Parathyroid adenoma (tissue), 2 donors: ENCODE data around the gene MUC15.

Experiments used
- H2AFZ ChIP-seq: fragments of 300-600 bp; sonication (generic); one replicate; pipeline ENCODE4 v1.7.0; 2017; ENCODE audit warnings: antibody characterized with exemption, mild to moderate bottlenecking
- H3K27ac ChIP-seq: fragments of 300-600 bp; sonication (generic); one replicate; pipeline ENCODE4 v1.7.0; 2017
- H3K27me3 ChIP-seq: fragments of 300-600 bp; sonication (generic); one replicate; pipeline ENCODE4 v1.7.0; 2017; ENCODE audit warnings: low read length; ENCODE audit not compliant: control insufficient read depth, insufficient read depth
- H3K36me3 ChIP-seq: fragments of 300-600 bp; sonication (generic); one replicate; pipeline ENCODE4 v1.7.0; 2017; ENCODE audit warnings: low read length; ENCODE audit not compliant: control insufficient read depth, insufficient read depth
- H3K4me1 ChIP-seq: fragments of 300-600 bp; sonication (generic); one replicate; pipeline ENCODE4 v1.7.0; 2017; ENCODE audit warnings: control low read depth
- H3K4me2 ChIP-seq: fragments of 300-600 bp; sonication (generic); one replicate; pipeline ENCODE4 v1.7.0; 2017; ENCODE audit warnings: low read length
- H3K4me3 ChIP-seq: fragments of 300-600 bp; sonication (generic); one replicate; pipeline ENCODE4 v1.7.0; 2017; ENCODE audit warnings: low read depth, low read length
- H3K79me2 ChIP-seq: fragments of 300-600 bp; sonication (generic); one replicate; pipeline ENCODE4 v1.7.0; 2017; ENCODE audit warnings: control low read depth
- H3K9ac ChIP-seq: fragments of 300-600 bp; sonication (generic); one replicate; pipeline ENCODE4 v1.7.0; 2017; ENCODE audit warnings: mild to moderate bottlenecking
- H3K9me3 ChIP-seq: fragments of 300-600 bp; sonication (generic); one replicate; pipeline ENCODE4 v1.7.0; 2017; ENCODE audit warnings: low read length; ENCODE audit not compliant: control insufficient read depth
- CTCF ChIP-seq: fragments of 300-600 bp; sonication (generic); IDR thresholded peaks from one replicate; pipeline ENCODE4 v1.7.0; 2017; ENCODE audit warnings: antibody characterized with exemption, mild to moderate bottlenecking
- donor health status: primary hyperparathyroidism.

The MUC15 gene

GRCh38 chr11:26569646-26570045 is 2.4 kb downstream of the MUC15 start:
- no peaks in the 10 kb centered on the region for H3K27me3 ChIP-seq
- no peak overlapping the region for H3K9ac ChIP-seq
- H3K9me3 ChIP-seq = no peaks in the 10 kb centered on the region
- no peak for TF ChIP-seq CTCF
- H3K4me1 ChIP-seq = no peaks in the 10 kb centered on the region
- H3K4me3 ChIP-seq = no peak overlapping the region
- H3K79me2 ChIP-seq = no peaks in the 10 kb centered on the region
- H3K36me3 ChIP-seq = no peaks in the 10 kb centered on the region
- H3K4me2 ChIP-seq = no peak overlapping the region
- H2AFZ ChIP-seq = no peak overlapping the region
- H3K27ac ChIP-seq = no peak overlapping the region

- no peak overlapping the region for H3K27ac ChIP-seq
- H2AFZ ChIP-seq = no peak overlapping the region
- H3K79me2 ChIP-seq = no peaks in the 10 kb centered on the region
- H3K27me3 ChIP-seq = no peaks in the 10 kb centered on the region
- TF ChIP-seq CTCF = no peak
- H3K9ac ChIP-seq = no peak overlapping the region
- no peak overlapping the region for H3K4me3 ChIP-seq
- H3K4me2 ChIP-seq = no peak overlapping the region
- no peaks in the 10 kb centered on the region for H3K9me3 ChIP-seq
- no peaks in the 10 kb centered on the region for H3K36me3 ChIP-seq
- no peaks in the 10 kb centered on the region for H3K4me1 ChIP-seq
These were observed 13.9 kb downstream of the MUC15 start for GRCh38 chr11:26558190-26558589.

GRCh38 chr11:26557666-26558065 is 14.4 kb downstream of the MUC15 start:
- H3K9me3 ChIP-seq = no peaks in the 10 kb centered on the region
- H3K36me3 ChIP-seq = no peaks in the 10 kb centered on the region
- H3K4me2 ChIP-seq = no peak overlapping the region
- no peak for TF ChIP-seq CTCF
- H3K79me2 ChIP-seq = no peaks in the 10 kb centered on the region
- no peaks in the 10 kb centered on the region for H3K4me1 ChIP-seq
- H2AFZ ChIP-seq = no peak overlapping the region
- no peak overlapping the region for H3K4me3 ChIP-seq
- H3K27ac ChIP-seq = no peak overlapping the region
- no peaks in the 10 kb centered on the region for H3K27me3 ChIP-seq
- H3K9ac ChIP-seq = no peak overlapping the region

- no peaks in the 10 kb centered on the region for H3K79me2 ChIP-seq
- no peak for TF ChIP-seq CTCF
- no peaks in the 10 kb centered on the region for H3K27me3 ChIP-seq
- no peak overlapping the region for H3K9ac ChIP-seq
- H3K4me1 ChIP-seq = no peaks in the 10 kb centered on the region
- no peak overlapping the region for H3K4me3 ChIP-seq
- no peaks in the 10 kb centered on the region for H3K36me3 ChIP-seq
- H3K4me2 ChIP-seq = no peak overlapping the region
- H3K27ac ChIP-seq = no peak overlapping the region
- no peak overlapping the region for H2AFZ ChIP-seq
- H3K9me3 ChIP-seq = no peaks in the 10 kb centered on the region
These were observed 15.5 kb downstream of the MUC15 start for GRCh38 chr11:26556582-26556981.

GRCh38 chr11:26554455-26554854 is 17.6 kb downstream of the MUC15 start:
- no peak overlapping the region for H3K4me3 ChIP-seq
- H3K4me2 ChIP-seq = no peak overlapping the region
- no peak overlapping the region for H3K9ac ChIP-seq
- no peaks in the 10 kb centered on the region for H3K79me2 ChIP-seq
- H3K4me1 ChIP-seq = no peaks in the 10 kb centered on the region
- H3K9me3 ChIP-seq = no peaks in the 10 kb centered on the region
- H3K27ac ChIP-seq = no peak overlapping the region
- no peaks in the 10 kb centered on the region for H3K27me3 ChIP-seq
- no peak for TF ChIP-seq CTCF
- H3K36me3 ChIP-seq = no peaks in the 10 kb centered on the region
- no peak overlapping the region for H2AFZ ChIP-seq
